Fibroblast of the aortic adventitia (primary cell): ENCODE measurements around the gene TBXT. TPM values are rescaled to one million over a fixed set of nuclear protein-coding genes. Genes with fewer than 3 reads are reported as not detected.
"Not testable (repeated sequence)": the region's sequence is repeated elsewhere in the genome, so short reads cannot be mapped to it uniquely, and the experiment has no call there.

Source experiments
- DNase-seq: peaks from one replicate; pipeline ENCODE4 v3.0.0-alpha.2; 2010; ENCODE audit warnings: low read depth
- H3K4me3 ChIP-seq: 2 replicates; pipeline ENCODE4 v1.5.1; 2011; ENCODE audit warnings: low read depth, mild to moderate bottlenecking, control low read depth, low read length, moderate library complexity
- total RNA-seq: library from RNA; depleted of rRNA; stranded (reverse); fragments of >200 nt; gene quantifications from 2 replicates; pipeline ENCODE4 v1.2.3, GENCODE V29; 2012; ENCODE audit warnings: low replicate concordance
- TF ChIP-seq, protein P1 (sequence below): IDR thresholded peaks from 2 replicates; pipeline ENCODE4 v1.5.1; 2011; ENCODE audit warnings: mild to moderate bottlenecking, low read length, control low read depth, inconsistent platforms; ENCODE audit not compliant: insufficient read depth

Gene TBXT
- total RNA-seq, 1 donor, result not detected

DNA sequence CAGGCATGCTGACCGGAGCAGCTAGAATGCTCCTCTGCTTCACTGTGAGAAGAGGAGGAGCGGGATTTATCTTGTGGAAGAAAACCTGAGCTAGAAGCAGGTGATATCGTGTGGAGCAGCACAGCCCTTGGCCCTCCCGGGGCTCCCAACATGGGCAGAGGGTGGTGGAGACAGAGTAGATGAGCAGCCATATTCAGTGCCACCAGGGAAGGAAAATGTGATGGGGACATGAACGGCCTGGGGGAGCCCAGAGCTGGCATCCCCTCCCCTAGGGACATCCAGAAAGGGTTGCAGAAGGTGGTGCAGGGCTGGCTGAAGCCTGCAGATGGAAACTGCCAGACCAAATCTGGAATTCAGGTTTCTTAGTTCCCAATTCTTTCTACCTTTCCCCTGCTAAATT lies 24.9 kb upstream of the TBXT start:
- no peak overlapping the region for H3K4me3 ChIP-seq
- TF ChIP-seq, protein P1, sequence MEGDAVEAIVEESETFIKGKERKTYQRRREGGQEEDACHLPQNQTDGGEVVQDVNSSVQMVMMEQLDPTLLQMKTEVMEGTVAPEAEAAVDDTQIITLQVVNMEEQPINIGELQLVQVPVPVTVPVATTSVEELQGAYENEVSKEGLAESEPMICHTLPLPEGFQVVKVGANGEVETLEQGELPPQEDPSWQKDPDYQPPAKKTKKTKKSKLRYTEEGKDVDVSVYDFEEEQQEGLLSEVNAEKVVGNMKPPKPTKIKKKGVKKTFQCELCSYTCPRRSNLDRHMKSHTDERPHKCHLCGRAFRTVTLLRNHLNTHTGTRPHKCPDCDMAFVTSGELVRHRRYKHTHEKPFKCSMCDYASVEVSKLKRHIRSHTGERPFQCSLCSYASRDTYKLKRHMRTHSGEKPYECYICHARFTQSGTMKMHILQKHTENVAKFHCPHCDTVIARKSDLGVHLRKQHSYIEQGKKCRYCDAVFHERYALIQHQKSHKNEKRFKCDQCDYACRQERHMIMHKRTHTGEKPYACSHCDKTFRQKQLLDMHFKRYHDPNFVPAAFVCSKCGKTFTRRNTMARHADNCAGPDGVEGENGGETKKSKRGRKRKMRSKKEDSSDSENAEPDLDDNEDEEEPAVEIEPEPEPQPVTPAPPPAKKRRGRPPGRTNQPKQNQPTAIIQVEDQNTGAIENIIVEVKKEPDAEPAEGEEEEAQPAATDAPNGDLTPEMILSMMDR, result no peak
- no peak for DNase-seq

DNA sequence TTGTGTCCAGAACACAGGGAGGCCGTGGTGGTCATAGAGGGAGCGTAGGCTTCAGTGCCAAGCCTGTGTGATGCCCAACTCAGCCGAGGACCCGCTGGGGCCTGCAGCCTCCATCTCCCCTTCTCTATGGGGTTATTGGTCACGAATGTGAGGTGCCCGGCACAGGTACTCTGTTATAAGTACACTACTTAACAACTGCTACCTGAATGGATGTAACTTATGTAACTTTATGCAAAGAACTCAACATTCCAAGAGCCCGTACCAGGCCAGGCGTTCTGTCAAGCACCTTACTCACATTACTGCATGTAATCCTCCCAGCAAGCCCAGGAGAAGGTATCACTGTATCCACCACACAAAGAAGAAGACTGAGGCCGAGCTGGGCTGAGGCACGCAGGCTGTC lies 24.5 kb upstream of the TBXT start:
- H3K4me3 ChIP-seq, result no peak overlapping the region
- DNase-seq, result no peak
- TF ChIP-seq, protein P1, result no peak

DNA sequence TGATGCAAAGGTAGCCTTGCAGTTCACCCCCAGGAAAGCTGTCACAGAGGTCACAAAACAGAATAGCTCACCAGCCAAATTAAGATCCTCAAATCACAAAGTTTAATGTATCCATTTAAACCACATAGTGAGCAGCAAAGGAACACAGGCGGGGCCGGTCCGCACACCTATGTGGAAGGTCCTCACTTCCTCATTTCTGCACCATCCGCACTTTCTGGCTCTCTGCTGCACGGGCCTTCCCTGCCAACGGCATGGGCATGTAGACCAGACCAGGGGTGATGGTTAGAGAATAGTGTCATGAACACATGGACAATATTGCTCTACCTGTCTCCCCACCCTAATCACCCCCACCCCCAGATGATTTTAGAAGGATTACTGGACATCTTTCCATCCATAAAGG lies 12.1 kb upstream of the TBXT start:
- TF ChIP-seq, protein P1, result no peak
- no peak for DNase-seq
- H3K4me3 ChIP-seq, result no peak overlapping the region

DNA sequence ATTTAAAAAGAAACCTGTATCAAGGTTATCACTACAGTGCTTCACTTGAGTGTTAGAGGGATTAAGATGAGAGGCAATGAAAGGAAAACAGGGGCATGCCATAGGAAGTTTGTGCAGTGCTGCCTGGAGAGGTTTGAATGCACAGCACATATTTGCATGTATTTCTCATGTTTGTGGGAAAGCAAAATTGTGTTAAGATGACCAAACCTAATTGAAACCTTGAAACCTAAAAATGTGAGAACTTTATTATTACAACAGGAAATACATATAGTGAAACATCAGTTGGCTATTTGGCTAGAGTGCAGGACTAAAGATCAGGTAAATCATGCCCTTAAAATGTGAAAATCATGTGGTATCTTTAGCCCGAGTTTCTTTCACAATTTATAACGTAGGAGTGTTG lies 8.5 kb upstream of the TBXT start:
- no peak overlapping the region for H3K4me3 ChIP-seq
- TF ChIP-seq, protein P1, result no peak
- no peak for DNase-seq

DNA sequence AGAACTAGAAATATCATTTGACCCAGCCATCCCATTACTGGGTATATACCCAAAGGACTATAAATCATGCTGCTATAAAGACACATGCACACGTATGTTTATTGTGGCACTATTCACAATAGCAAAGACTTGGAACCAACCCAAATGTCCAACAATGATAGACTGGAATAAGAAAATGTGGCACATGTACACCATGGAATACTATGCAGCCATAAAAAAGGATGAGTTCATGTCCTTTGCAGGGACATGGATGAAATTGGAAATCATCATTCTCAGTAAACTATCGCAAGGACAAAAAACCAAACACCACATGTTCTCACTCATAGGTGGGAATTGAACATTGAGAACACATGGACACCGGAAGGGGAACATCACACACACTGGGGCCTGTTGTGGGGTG lies 7.4 kb upstream of the TBXT start:
- H3K4me3 ChIP-seq, DNase-seq: not testable (repeated sequence)

DNA sequence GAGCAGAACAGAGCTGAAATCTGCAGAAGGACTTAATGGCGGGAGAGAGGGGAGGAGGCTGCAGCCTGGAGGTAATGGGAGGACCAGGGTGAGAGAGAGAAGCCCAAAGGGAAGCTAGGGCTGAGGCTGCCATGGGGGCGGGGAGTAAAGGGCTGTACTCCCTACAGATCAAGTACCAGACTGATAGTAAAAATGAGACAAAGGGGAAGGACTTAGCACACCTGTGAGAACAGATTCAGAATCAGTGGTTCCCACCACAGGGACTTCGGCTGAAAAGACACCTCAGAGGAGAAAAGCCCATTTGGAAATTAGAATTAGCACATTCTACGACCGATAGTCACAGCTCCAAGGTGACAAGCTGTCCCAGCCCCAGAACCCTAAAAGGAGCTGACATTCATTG lies 6.4 kb upstream of the TBXT start:
- H3K4me3 ChIP-seq, result no peak overlapping the region
- TF ChIP-seq, protein P1, result no peak
- DNase-seq, result no peak

DNA sequence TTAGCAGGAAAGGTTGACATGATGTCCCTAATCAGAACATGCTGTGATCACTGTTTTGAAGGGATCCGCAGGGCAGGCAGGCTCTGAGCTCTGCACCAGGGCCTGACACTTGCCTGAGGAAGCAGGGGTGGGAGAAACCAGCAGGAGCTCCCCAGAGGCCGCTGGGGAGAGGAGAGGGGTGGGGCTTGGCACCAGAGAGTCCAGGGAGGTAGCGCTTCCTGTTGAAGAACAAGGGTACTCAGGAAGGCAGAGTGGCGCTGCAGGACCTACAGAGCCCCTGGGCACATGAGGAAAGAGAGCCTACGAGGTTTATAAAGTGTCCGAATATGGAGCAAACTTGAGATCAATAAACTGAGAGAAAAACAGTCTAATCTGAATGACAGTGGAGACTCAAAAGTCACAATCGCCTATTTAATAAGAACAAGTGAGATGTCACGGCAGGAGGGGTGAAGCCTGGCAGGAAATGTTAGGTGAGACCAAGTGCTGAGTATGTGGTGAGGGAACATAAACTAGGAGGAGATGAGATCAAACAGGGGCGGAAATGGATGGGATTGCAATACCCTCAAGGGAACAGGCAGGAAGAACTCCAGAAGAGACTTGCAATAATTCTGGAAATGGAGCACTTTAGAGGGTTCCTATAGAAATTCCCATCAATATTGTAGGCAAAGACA lies 5.8 kb upstream of the TBXT start:
- no peak for DNase-seq
- no peak overlapping the region for H3K4me3 ChIP-seq
- TF ChIP-seq, protein P1, result no peak
